ENCODE data around the gene SYNGAP1.
"Not testable (repeated sequence)": the region's sequence is repeated elsewhere in the genome, so short reads cannot be mapped to it uniquely, and the experiment has no call there.

The SYNGAP1 gene

GRCh38 chr6:33419580-33420490 is at the start of gene SYNGAP1:
Gene SYNGAP1, plus strand, starts transcription at chr6:33420065. Its CDS starts 200 bp downstream, at chr6:33420265.
- DNase-seq: no peak

GRCh38 chr6:33371901-33372300 is 48.0 kb upstream of the SYNGAP1 start:
- DNase-seq: not testable (repeated sequence)

DNA sequence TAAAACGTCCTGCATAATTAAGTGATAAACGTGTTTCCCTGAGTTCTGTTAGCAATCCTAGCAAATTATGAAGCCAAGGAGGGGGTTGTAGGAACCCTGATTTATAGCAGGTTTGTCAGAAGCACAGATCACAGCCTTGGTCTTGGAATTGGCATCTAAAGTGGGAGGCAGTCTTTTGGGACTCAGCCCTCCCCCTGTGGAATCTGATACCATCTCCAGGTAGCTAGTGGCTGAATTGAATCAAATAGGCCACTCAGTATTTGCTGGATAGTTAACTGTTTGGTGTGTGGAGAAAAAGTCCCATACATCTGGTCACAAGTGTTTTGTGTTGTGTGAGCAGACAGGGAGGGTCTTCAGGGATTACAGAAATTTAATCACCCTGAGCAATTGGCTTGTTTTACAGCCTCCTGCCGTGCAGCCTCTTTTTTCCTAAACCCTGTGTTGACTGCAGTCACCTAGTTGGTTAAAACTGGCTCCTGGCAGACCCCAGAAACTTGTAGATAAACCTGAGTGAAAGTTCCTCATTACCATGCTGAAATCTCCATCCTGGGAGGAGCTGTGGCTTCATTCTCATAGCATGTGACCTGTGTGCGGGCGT is 47.2 kb upstream of the SYNGAP1 start:
- DNase-seq: no peak

DNA sequence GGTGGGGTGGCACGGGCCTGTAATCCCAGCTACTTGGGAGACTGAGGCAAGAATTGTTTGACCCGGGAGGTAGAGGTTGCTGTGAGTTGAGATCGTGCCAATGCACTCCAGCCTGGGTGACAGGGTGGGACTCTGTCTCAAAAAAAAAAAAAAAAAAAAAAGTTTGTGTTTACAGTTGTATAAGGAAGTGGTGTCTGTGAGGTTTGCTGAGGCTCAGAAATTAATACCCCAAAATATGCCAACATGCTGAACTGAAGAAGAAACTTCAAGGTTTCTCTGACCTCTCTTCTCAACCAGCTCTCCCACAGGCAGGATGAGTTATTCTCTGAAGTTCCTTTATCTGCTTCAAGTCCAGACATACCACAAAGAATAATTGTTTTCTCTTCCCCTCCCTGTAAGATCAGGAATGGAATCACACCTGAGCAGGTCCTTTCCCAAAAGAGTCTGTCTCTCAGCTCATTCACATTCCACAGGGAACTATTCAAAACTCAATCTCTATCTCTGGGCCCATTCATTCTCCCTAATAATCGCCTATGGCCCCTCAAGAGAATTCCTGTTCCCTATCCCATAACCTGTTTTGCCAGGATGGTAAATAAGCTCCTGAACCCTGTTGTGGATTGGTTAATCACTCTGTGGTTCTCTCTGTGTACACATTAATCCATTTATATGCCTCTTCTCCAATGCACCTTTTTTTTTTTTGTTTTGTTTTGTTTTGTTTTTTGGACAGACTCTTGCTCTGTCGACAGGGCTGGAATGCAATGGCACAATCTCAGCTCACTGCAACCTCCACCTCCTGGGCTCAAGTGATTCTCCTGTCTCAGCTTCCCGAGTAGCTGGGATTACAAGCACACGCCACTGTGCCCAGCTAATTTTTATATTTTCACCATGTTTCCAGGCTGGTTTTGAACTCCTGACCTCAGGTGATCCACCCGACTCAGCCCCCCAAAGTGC is 45.6 kb upstream of the SYNGAP1 start:
- DNase-seq: no peak

- no peak for DNase-seq
Observed at GRCh38 chr6:33375143-33375671, 44.7 kb upstream of the SYNGAP1 start.

GRCh38 chr6:33377171-33377570 is 42.7 kb upstream of the SYNGAP1 start:
- DNase-seq: no peak

DNA sequence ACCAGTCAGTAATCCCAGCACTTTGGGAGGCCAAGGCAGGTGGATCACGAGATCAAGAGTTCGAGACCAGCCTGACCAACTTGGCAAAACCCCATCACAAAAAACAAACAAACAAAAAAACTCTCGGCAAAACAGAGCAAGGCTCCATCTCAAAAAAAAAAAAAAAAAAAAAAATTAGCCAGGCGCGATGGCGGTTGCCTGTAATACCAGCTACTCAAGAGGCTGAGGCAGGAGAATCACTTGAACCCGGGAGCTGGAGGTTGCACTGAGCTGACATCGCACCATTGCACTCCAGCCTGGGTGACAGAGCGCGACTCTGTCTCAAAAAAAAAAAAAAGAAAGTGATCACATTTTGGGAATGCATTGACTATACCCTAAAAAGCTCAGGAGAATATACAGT is 40.7 kb upstream of the SYNGAP1 start:
- not testable (repeated sequence) for DNase-seq

DNA sequence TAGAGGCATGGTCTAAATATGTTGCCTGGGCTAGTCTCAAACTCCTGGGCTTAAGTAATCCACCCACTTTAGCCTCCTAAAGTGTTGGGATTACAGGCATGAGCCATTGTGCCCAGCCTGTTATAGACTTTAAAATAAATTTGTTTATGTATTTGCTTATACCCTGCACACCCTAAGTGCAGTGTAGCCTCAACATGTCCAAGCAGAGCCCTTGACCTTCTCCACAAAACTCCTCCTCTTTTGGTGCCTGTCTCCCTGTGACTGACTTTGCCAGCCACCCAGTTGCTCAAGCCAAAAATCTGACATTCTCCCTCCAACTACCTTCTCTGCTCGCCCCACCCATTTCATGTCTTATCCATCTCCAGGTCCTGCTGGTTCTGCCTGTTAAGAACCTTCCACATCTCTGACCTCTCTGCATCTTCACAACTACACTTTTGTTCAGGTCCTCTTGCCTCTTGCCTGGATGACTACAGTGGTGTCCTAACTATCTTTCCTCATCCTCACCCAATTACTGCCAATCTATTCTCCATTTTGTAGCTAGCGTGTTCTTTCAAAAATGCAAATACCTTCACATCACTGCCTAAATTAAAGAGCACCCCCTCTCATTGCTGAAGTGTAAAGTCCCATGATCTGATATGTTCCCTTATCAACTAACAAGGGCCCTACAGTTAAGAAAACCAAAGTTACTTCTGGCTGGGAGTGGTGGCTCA is 39.4 kb upstream of the SYNGAP1 start:
- no peak for DNase-seq

GRCh38 chr6:33383427-33384185 is 36.3 kb upstream of the SYNGAP1 start:
- no peak for DNase-seq

DNA sequence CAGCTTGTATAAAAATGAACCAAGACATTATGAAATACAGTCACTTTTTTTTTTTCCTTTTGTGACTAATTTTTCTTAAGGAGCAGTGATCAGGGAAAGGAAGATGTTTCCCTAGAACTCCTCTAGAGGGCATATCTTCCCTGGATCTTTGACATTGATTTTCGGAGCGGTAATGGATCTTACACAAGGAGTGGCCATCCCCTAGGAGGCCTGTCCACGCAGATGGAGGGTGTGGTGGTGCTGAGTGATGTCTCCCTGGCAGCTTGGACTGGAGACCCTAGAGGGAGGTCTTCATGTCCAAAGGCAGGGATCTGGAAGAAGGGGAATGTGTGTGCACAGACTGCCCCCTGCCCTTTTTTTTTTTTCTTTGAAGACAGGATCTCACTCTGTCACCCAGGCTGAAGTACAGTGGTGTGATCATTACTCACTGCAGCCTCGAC is 35.3 kb upstream of the SYNGAP1 start:
- no peak for DNase-seq

- DNase-seq: no peak
Observed at GRCh38 chr6:33390173-33390572, 29.7 kb upstream of the SYNGAP1 start.

DNA sequence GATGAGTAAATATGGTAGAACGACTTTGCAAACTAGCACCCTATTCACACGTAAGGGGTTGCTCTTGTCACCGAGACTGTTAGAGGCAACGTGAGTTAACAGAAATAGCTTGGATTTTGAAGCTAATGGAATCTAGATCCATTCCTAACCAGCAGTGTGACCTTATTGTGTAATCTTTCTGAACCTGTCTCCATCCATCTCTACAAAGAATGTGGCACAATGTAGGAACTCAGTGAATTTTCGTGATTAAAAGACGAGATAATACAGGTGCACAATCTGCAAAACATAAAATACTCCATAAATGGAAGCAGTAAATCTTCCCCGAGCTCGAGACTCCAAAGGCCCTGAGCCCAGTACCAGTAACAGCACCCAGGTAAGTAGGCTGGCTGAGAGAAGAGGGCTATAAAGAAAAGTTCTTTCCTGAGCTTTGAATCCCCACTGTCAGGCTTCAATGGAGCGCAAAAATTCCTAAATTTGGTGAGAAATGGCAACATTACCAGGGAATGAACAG is 29.0 kb upstream of the SYNGAP1 start:
- DNase-seq: no peak

GRCh38 chr6:33391278-33391921 is 28.5 kb upstream of the SYNGAP1 start, which contains the start of gene KIFC1:
Gene KIFC1, plus strand, starts transcription at chr6:33391823. Its CDS starts 163 bp downstream, at chr6:33391986.
- peak; percentile 100 for DNase-seq

GRCh38 chr6:33391922-33392594 is 27.8 kb upstream of the SYNGAP1 start:
- DNase-seq: no peak

GRCh38 chr6:33392595-33392948 is 27.3 kb upstream of the SYNGAP1 start:
- no peak for DNase-seq

DNA sequence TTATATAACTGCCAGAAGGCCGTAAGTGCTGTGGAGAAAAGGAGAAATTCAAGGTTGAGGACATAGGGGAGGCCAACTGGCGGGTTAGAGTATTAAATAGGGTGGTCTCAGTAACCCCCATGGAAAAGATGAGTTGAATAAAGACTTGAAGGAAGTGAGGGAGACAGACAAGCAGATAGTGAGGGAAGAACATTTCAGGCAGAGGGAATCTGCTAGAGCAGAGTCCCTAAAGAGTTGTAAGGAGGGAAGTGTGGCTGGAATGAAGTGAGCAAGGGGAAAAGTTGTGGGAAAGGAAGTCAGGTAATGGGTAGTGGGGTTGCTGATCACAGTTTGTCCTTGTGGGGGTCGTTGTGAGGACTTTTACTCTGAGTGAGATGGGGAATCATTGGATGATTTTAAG is 26.9 kb upstream of the SYNGAP1 start:
- no peak for DNase-seq

DNA sequence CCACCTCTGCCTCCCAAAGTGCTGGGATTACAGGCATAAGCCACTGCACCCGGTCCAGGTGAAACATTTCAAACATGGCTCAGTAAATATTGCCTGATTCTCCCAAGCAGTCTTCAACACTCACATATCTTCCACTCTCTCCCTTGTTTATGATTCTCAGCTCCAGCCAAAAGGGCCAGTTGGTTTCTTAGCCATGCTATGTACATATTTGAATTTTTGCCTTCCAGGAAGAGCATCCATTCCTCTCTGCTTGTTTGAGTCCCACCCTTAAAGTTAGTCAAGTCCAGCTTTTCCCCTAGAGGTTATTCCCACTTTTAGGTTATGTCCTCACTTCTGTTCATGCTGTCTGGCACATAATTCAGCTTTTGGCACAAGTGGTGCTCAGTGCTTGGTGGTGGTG is 22.3 kb upstream of the SYNGAP1 start:
- DNase-seq: no peak

DNA sequence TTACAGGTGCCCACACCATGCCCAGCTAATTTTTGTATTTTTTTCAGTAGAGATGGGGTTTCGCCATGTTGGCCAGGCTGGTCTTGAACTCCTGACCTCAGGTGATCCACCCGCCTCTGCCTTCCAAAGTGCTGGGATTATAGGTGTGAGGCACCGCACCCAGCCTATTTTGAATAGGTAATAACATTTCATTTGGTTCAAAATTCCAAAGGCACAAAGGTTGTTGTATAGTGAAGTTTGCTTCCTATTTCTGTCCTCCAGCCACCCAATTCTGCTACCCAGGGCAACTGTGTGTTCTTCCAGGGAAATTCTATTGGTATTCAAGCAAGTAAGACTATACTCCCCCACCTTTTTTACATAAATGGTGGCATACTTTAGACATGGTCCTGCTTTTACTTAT is 21.3 kb upstream of the SYNGAP1 start:
- DNase-seq: not testable (repeated sequence)

DNA sequence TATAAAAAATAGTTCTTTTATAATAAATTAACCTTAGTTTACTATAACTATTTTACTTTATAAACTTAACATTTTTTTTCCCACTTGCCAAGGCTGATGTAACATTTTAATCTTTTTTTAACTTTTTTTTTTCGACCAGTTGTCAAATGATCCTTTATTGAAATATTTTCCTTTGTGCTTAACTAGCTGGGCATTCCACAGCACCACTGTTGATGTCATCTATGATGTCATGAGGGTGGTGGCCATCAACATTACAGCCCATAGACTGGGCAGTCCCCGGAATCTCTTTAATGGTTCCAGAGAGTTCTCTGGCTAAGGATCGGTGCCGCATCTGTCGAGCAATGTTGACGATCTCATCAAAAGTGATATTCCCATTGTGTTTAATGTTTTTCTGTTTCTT is 20.0 kb upstream of the SYNGAP1 start:
- not testable (repeated sequence) for DNase-seq

GRCh38 chr6:33404884-33405283 is 15.0 kb upstream of the SYNGAP1 start:
- DNase-seq: no peak
